GM12878 (cell line): ENCODE data around the gene CORO1A. TPM values are rescaled to one million over a fixed set of nuclear protein-coding genes. Genes with fewer than 3 reads are reported as not detected.

Experiments
- ATF7 ChIP-seq: fragments of 450-650 bp; IDR thresholded peaks from 2 replicates; pipeline ENCODE4 v1.6.1; 2016; ENCODE audit warnings: low read depth, mild to moderate bottlenecking
- CEBPZ ChIP-seq: fragments of 150-350 bp; IDR thresholded peaks from 2 replicates; pipeline ENCODE4 v1.6.1; 2016; ENCODE audit warnings: low read depth, low read length
- E4F1 ChIP-seq: fragments of 450-650 bp; IDR thresholded peaks from 2 replicates; pipeline ENCODE4 v1.6.1; 2018; ENCODE audit warnings: borderline replicate concordance, mild to moderate bottlenecking; ENCODE audit not compliant: partially characterized antibody
- FOXM1 ChIP-seq: IDR thresholded peaks from 2 replicates; pipeline ENCODE4 v1.6.1; 2012; ENCODE audit warnings: low read depth, mild to moderate bottlenecking, inconsistent platforms, low read length, moderate library complexity
- HDAC2 ChIP-seq: fragments of 200-600 bp; sonication (generic); IDR thresholded peaks from 2 replicates; pipeline ENCODE4 v1.6.1; 2017
- MLLT1 ChIP-seq: fragments of 450-650 bp; IDR thresholded peaks from 2 replicates; pipeline ENCODE4 v1.6.1; 2016; ENCODE audit warnings: mild to moderate bottlenecking
- RELB ChIP-seq: fragments of 450-650 bp; IDR thresholded peaks from 2 replicates; pipeline ENCODE4 v1.6.1; 2017; ENCODE audit warnings: low read depth, mild to moderate bottlenecking, moderate library complexity
- REST ChIP-seq: IDR thresholded peaks from 2 replicates; pipeline ENCODE4 v1.6.1; 2012; ENCODE audit warnings: mild to moderate bottlenecking, low read depth, low read length
- STAT1 ChIP-seq: fragments of 450-650 bp; conservative IDR thresholded peaks from 2 replicates; pipeline ENCODE4 v1.6.1; 2014; ENCODE audit warnings: antibody characterized with exemption, mild to moderate bottlenecking
- ZNF687 ChIP-seq: fragments of 450-650 bp; IDR thresholded peaks from 2 replicates; pipeline ENCODE4 v1.6.1; 2017; ENCODE audit warnings: mild to moderate bottlenecking, moderate library complexity
- polyA plus RNA-seq, 11 experiments: library from polyadenylated mRNA; depleted of rRNA in 4 of 11; unstranded in 6 of 11; stranded (reverse) in 5 of 11; fragments of >200 nt; fragmentation: Nextera tagmentation in 4 of 11; fragmentation: Illumina TruSeq in 1 of 11; extraction: Ambion mirVana in 4 of 11; extraction: Trizol in 1 of 11; gene quantifications; 1 replicate in 1 of 11; 2 replicates in 10 of 11; pipeline versions ENCODE4 v1.2.1 to v1.2.3, GENCODE V29; 2011 to 2016; ENCODE audit warnings: inconsistent platforms in 2 of 11, missing spikeins in 2 of 11, low read depth in 1 of 11
- total RNA-seq, 4 experiments: library from RNA; depleted of rRNA in 3 of 4; stranded (reverse); fragments of >200 nt in 3 of 4; fragmentation: Illumina TruSeq in 1 of 4; extraction: Trizol in 1 of 4; gene quantifications; 2 replicates each; pipeline versions ENCODE4 v1.2.1 to v1.2.3, GENCODE V29; 2013 to 2021

Gene CORO1A
- total and polyA plus RNA-seq, 10 of the 15 experiments (the other 5 are each of a cell fraction or from before 2014, with no cell fraction given): 16.3 to 1,464 (median 714) TPM

- TF ChIP-seq ATF7 (peak; percentile 48), FOXM1 (no peak), STAT1 (no peak), RELB (no peak), MLLT1 (no peak), CEBPZ (no peak), ZNF687 (peak; percentile 97), HDAC2 (no peak), E4F1 (peak; percentile 45), REST (0 out of 2 replicates have a peak, but pooled peaks have one; percentile 17)
These were observed 2.5 kb downstream of the CORO1A start (continued) for GRCh38 chr16:30185683-30186421.
